PC-9 (cell line): ENCODE data around the gene MKS1.

Source experiments
- CTCF ChIP-seq: fragments of 200-600 bp; sonication (generic); conservative IDR thresholded peaks from 2 replicates; pipeline ENCODE4 v1.6.1; 2017; ENCODE audit warnings: mixed run types, antibody characterized with exemption, mild to moderate bottlenecking, moderate library complexity
- EZH2 ChIP-seq: fragments of 200-600 bp; sonication (generic); IDR thresholded peaks from 2 replicates; pipeline ENCODE4 v1.8.0; 2017; ENCODE audit warnings: antibody characterized with exemption, low read depth

GRCh38 chr17:58265271-58265670 is 46.2 kb upstream of the MKS1 start:
- TF ChIP-seq CTCF (no peak), EZH2 (no peak)
